GM12864 (cell line): ENCODE data around the gene POLR2A.
"Not testable (repeated sequence)": the region's sequence is repeated elsewhere in the genome, so short reads cannot be mapped to it uniquely, and the experiment has no call there.

Experiments used
- DNase-seq: peaks from one replicate; pipeline ENCODE4 v3.0.0-alpha.2; 2011; ENCODE audit warnings: low read depth
- H3K4me3 ChIP-seq: 2 replicates; pipeline ENCODE4 v1.5.1; 2011; ENCODE audit warnings: mild to moderate bottlenecking, low read depth, low read length, control low read depth
- TF ChIP-seq, protein P1 (sequence below): IDR thresholded peaks from 2 replicates; pipeline ENCODE4 v1.5.1; 2011; ENCODE audit warnings: low read depth, mild to moderate bottlenecking, moderate library complexity, low read length, control low read depth, inconsistent platforms; ENCODE audit errors: missing control alignments

The POLR2A gene

DNA sequence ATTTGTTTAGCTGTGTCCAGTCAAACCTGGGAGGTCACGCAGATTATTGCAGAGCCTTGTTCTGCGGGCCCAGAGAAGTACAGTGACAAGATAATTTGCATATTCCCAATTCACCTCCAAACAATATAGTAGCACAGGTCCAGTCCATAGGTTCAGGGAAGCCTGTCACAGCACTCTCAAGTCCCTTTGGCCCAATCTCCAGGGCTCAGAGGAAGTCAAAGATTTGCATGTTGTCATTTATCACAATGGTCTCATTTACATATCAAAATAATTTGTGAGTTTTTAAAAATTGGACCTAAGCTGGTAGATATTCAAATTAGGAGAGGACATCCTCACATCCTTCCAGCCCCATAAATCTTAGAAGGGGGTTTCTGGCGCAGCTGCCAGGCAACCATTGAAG, 16.7 kb upstream of the POLR2A start:
- DNase-seq = no peak
- H3K4me3 ChIP-seq = no peak overlapping the region
- TF ChIP-seq, protein P1, sequence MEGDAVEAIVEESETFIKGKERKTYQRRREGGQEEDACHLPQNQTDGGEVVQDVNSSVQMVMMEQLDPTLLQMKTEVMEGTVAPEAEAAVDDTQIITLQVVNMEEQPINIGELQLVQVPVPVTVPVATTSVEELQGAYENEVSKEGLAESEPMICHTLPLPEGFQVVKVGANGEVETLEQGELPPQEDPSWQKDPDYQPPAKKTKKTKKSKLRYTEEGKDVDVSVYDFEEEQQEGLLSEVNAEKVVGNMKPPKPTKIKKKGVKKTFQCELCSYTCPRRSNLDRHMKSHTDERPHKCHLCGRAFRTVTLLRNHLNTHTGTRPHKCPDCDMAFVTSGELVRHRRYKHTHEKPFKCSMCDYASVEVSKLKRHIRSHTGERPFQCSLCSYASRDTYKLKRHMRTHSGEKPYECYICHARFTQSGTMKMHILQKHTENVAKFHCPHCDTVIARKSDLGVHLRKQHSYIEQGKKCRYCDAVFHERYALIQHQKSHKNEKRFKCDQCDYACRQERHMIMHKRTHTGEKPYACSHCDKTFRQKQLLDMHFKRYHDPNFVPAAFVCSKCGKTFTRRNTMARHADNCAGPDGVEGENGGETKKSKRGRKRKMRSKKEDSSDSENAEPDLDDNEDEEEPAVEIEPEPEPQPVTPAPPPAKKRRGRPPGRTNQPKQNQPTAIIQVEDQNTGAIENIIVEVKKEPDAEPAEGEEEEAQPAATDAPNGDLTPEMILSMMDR = no peak

DNA sequence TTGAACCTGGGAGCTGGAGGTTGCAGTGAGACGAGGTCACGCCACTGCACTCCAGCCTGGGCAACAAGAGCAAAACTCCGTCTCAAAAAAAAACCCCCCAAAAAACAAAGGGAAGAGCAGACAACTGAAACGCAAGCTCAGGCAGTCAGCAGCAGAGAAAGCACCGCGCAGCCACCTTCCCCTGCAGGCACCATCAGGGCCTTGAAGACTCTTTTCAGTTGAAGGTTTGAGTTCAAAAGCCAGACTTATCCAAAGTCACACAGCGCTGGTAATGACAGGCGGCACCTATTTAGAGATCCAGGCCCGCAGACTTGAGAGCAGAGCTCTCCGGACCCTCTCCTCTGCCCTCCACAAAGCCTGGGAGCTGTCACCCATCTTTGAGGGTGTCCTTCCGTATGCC, 15.9 kb upstream of the POLR2A start:
- TF ChIP-seq, protein P1 = no peak
- no peak overlapping the region for H3K4me3 ChIP-seq
- no peak for DNase-seq

DNA sequence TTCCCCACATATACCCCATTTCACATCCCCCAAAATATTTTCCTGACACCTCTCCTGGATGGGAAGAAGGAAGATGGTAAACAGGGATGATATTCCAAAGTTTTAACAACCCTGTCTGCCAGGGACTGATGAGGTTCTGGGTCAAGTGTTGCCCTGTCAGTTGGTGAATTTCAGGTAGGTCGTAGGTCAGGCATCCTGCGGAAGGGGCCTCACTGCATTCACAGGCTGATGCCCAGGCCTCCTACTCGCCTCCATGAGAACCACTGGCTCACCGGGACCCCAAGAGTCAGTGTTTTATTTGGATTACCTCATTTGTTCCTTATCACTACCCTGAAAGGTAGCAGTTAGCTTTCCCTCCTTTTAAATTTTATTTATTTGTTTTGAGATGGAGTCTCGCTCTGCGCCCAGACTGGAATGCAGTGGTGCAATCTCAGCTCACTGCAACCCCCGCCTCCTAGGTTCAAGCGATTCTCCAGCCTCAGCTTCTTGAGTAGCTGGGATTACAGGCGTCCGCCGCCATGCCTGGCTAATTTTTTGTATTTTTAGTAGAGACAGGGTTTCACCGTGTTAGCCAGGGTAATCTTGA, 15.3 kb upstream of the POLR2A start:
- no peak overlapping the region for H3K4me3 ChIP-seq
- DNase-seq = no peak
- TF ChIP-seq, protein P1 = no peak

DNA sequence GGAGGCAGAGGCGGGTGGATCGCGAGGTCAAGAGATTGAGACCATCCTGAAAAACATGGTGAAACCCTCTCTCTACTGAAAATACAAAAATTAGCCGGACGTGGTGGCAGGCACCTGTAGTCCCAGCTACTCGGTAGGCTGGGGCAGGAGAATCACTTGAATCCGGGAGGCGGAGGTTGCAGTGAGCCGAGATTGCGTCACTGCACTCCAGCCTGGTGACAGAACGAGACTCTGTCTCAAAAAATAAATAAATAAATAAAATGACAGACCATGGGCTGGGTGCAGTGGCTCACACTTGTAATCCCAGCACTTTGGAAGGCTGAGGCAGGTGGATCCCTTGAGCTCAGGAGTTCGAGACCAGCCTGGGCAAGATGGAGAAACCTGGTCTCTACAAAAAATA, 14.3 kb upstream of the POLR2A start:
- not testable (repeated sequence) for H3K4me3 ChIP-seq, DNase-seq

DNA sequence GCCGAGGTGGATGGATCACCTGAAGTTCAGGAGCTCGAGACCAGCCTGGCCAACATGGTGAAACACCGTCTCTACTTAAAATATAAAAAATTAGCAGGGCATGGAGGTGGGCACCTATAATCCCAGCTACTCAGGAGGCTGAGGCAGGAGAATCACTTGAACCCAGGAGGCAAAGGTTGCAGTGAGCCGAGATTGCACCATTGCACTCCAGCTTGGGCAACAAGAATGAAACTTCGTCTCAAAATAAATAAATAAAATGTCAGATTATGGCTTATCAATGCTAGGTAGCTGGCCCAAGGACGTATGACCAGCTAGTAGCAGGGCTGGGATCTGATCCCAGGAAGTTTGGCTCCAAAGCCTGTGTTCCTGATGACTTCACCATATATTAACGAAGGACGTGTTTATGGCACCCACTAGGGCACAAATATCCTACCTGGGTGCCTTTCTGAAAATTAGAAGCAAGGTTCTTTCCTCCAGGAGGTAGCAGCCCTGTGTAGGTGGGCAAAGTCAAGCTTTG, 13.7 kb upstream of the POLR2A start:
- not testable (repeated sequence) for DNase-seq, H3K4me3 ChIP-seq

DNA sequence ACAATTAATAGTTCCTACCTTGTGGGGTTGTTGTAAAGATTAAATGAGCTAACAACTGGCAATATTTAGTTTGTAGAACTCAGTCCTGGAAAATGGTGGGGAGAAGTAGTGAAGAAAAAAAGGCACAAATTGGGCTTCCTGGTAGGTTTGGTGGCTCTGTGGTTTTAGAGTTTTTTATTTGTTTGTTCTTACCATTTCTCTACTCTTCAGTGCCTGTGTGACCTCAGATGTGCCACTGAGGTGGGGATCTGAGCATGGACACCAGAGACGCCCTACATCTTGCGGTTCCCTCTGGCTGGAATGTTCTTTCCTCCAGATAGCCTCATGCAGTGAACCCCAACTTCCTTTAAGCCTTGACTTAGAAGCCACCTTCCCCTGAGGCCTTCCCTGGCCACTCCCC, 12.4 kb upstream of the POLR2A start:
- DNase-seq = no peak
- TF ChIP-seq, protein P1 = no peak
- H3K4me3 ChIP-seq = no peak overlapping the region

DNA sequence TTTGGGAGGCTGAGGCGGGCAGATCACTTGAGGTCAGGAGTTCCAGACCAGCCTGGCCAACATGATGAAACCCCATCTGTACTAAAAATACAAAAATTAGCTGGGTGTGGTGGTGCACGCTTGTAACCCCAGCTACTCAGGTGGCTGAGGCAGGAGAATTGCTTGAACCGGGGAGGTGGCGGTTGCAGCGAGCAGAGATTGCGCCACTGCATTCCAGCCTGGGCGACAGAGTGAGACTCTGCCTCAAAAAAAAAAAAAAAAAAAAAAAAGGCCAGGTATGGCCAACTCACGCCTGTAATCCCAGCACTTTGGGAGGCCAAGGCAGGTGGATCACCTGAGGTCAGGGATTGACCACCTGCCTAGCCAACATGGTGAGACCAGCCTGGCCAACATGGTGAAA, 9.4 kb upstream of the POLR2A start:
- DNase-seq = not testable (repeated sequence)

DNA sequence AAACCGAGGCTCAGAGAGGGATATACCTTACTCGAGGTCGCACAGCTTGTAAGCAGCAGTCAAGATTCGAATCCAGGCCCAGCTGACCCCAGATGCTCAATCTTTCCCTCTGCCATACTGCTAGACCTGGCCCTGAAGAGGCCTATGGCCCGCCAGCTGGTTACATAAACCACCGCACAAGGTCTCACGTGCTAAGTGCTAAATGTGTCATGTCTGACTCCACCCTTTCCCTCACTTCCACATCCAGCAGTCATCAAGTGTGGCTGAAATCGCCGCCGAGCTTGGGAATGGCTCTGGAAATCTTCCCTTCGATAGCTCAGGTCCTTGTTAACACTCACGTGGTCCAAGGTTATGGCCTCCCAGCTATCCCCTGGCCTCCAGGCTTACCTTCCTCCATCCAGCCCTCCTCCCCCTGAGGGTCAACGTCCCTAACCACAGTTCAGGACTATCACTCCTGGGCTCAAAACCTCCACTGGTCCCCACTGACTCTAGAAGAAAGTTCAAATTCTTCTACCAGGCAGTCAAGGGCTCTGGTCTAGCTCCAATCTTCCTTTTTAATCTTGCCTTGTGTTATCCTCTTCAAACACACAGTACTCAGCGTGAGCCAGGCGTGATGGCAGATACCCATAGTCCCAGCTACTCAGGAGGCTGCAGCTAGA, 8.3 kb upstream of the POLR2A start:
- TF ChIP-seq, protein P1 = no peak
- H3K4me3 ChIP-seq = no peak overlapping the region
- no peak for DNase-seq

More for the DNA sequence above, 9.4 kb upstream of the POLR2A start:
- not testable (repeated sequence) for H3K4me3 ChIP-seq
